Heart left ventricle (tissue), 16 donors: Measurements from ENCODE around the gene NRM. TPM values are rescaled to one million over a fixed set of nuclear protein-coding genes. Genes with fewer than 3 reads are reported as not detected.
A peak's percentile ranks its signal among the peaks of the same experiment; 100 is the strongest.

Experiments used
- ATAC-seq, 4 donors: fragments of 200-7000 bp; cut with Tn5 transposase; one replicate each; pipeline ENCODE4 v1.9.1; 2020 to 2022; ENCODE audit warnings: moderate library complexity in 4 of 4, mild to moderate bottlenecking in 3 of 4, moderate number of reproducible peaks in 1 of 4
- DNase-seq, 5 donors: peaks; one replicate each; pipeline ENCODE4 v3.0.0-alpha.2; 2020
- H3K27ac ChIP-seq, 12 donors: fragments of 200-600 bp; sonication (generic) in 4 of 12; one replicate each; pipeline versions ENCODE4 v1.5.0 to v1.8.0; 2016 to 2022; ENCODE audit warnings: mild to moderate bottlenecking in 2 of 12
- H3K27me3 ChIP-seq, 9 donors: fragments of 200-600 bp; sonication (generic) in 2 of 9; one replicate each; pipeline versions ENCODE4 v1.5.1 to v1.8.0; 2016 to 2022; ENCODE audit warnings: mild to moderate bottlenecking in 3 of 9
- H3K36me3 ChIP-seq, 9 donors: fragments of 200-600 bp; sonication (generic) in 2 of 9; one replicate each; pipeline versions ENCODE4 v1.5.0 to v1.8.0; 2018 to 2022; ENCODE audit warnings: mild to moderate bottlenecking in 2 of 9
- H3K4me1 ChIP-seq, 12 donors: fragments of 200-600 bp; sonication (generic) in 4 of 12; one replicate each; pipeline versions ENCODE4 v1.5.0 to v1.8.0; 2016 to 2022; ENCODE audit warnings: mild to moderate bottlenecking in 3 of 12
- H3K4me3 ChIP-seq, 12 donors: fragments of 200-600 bp; sonication (generic) in 4 of 12; one replicate each; pipeline versions ENCODE4 v1.5.0 to v1.8.0; 2017 to 2022; ENCODE audit warnings: mild to moderate bottlenecking in 9 of 12, moderate library complexity in 4 of 12
- H3K9me3 ChIP-seq, 12 donors: fragments of 200-600 bp; sonication (generic) in 4 of 12; one replicate each; pipeline versions ENCODE4 v1.5.0 to v1.8.0; 2016 to 2022; ENCODE audit warnings: mild to moderate bottlenecking in 1 of 12
- POLR2A ChIP-seq, 2 donors: fragments of 450-650 bp; IDR thresholded peaks; one replicate each; pipeline ENCODE4 v1.6.1; 2017; ENCODE audit warnings: antibody characterized with exemption in 2 of 2, mild to moderate bottlenecking in 2 of 2, moderate library complexity in 2 of 2
- WGBS, 4 donors: extraction: QIAGEN DNeasy Blood & Tissue Kit in 2 of 4; methylation state at CpG; one replicate each; pipeline versions ENCODE4 v1.1.5 to v1.1.7; 2013 to 2018; 5-methylcytosine and 5-hydroxymethylcytosine counted together
- intact Hi-C, 10 donors: fragments of 100-400 bp; cut with DNase I; formaldehyde crosslinking; loops; one replicate each; pipeline versions ENCODE4 v1.11.1 to v1.14.2; 2022
- polyA plus RNA-seq, 2 donors: library from polyadenylated mRNA; stranded (reverse); fragments of 200-250 nt; gene quantifications; one replicate each; pipeline ENCODE4 v1.2.3, GENCODE V29; 2013
- total RNA-seq, 9 donors: library from RNA; depleted of rRNA in 2 of 9; stranded (reverse); fragments of >200 nt in 2 of 9; fragmentation: NEBNext Ultra II Directional in 3 of 9; extraction: Animal tissue kit (Norgen Biotek cat#: 25700) in 3 of 9; gene quantifications; one replicate each; pipeline versions ENCODE4 v1.1.0 to v1.2.4, GENCODE V29; 2016 to 2023
- TF ChIP-seq, protein P1 (sequence below), 12 donors: fragments of 200-600 bp; sonication (generic) in 4 of 12; IDR thresholded peaks; one replicate each; pipeline versions ENCODE4 v1.5.0 to v1.8.0; 2018 to 2022; ENCODE audit warnings: antibody characterized with exemption in 12 of 12, mild to moderate bottlenecking in 5 of 12
- donor health status: ischemic (EF 13 %, LVEDD 7.1; RV severe dilation, severe dysfunction).
- donor health status: healthy with polysubstance abuse.
- donor health status: DM: no; HTN: yes; CAD: no.
- donor health status: DM: no; HTN: no; CAD: no.
- donor health status: ischemic (EF 25% LVEDD 6.9; RV normal size, moderate dysfunction).
- donor health status: ischemic (EF 25% LVEDD 5.7; RV mildly dilated, moderate dysfunction).
- donor health status: healthy.
- donor health status: DM: yes; HTN: yes; CAD: no.
- donor health status: ischemic (EF 35%, LVEDD 5.7; RV mildly dilated, moderate dysfunction).
- donor health status: nonischemic (EF 11% LVEDD 7.7; RV severe dilation, severe dysfunction).
- donor health status: DM: yes; HTN: yes; CAD: no.
- donor health status: PGD.
- donor health status: ischemic (EF 29% LVEDD 5.4; RV normal size, mild dysfunction).
- donor health status: nonischemic (EF 23%, LVEDD 6.1; RV moderate dilation, normal function).

NRM gene
- total and polyA plus RNA-seq, 11 donors: 2.2 to 9.6 (median 3.9) TPM

DNA sequence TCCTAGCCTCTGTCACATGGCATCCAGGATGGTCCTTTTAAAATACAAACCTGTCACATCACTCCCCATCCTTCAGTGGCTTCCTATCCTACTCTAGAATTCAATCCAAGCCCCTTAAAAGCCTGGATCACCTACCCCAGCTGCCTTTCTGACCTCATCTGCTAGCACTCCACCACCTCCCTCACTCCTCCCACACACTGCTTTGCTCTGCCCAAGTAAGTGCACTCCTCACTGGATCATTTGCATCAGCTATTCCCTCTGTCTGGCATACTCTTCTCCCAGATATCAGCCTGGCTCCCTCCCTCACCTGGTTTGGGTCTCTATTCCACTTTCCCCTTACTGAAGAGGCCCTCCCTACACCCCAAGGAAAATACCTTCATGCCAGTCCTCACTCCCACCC is 33.3 kb downstream of the NRM start:
- peaks cover 8 to 100% (median 100%) of the 10 kb centered on the region in 9 donors for H3K36me3 ChIP-seq
- no peaks in the 10 kb centered on the region for H3K9me3 ChIP-seq
- DNase-seq (no peak), ATAC-seq (no peak)
- H3K27ac ChIP-seq: no peak overlapping the region
- peaks cover 0 to 6% (median 0%) of the 10 kb centered on the region in 12 donors for H3K4me1 ChIP-seq
- H3K4me3 ChIP-seq: no peak overlapping the region
- TF ChIP-seq, protein P1, sequence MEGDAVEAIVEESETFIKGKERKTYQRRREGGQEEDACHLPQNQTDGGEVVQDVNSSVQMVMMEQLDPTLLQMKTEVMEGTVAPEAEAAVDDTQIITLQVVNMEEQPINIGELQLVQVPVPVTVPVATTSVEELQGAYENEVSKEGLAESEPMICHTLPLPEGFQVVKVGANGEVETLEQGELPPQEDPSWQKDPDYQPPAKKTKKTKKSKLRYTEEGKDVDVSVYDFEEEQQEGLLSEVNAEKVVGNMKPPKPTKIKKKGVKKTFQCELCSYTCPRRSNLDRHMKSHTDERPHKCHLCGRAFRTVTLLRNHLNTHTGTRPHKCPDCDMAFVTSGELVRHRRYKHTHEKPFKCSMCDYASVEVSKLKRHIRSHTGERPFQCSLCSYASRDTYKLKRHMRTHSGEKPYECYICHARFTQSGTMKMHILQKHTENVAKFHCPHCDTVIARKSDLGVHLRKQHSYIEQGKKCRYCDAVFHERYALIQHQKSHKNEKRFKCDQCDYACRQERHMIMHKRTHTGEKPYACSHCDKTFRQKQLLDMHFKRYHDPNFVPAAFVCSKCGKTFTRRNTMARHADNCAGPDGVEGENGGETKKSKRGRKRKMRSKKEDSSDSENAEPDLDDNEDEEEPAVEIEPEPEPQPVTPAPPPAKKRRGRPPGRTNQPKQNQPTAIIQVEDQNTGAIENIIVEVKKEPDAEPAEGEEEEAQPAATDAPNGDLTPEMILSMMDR (IDR thresholded peaks at IDR 0.05): no peak
- no peak for TF ChIP-seq POLR2A (IDR thresholded peaks at IDR 0.05)
- H3K27me3 ChIP-seq: no peaks in the 10 kb centered on the region
- intact Hi-C loops: no loop called here

DNA sequence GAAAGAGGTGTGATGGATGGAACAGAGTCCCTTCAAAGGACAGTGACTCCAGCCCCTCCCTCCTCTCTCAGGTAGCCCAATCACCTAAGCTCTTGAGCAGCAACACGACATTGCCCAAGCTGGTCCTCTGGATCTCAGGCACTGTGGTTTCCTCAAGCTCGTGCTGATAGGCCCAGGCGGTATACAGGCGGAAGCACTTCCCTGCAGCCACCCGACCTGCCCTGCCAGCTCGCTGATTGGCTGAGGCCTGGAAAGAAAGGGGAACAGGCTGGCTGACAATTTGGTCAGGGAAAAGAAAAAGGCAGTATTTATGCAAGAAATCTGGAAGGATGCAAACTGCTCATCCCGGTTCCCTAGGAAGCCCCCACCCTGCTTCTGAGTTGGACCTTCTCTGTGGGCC is 34.3 kb downstream of the NRM start:
- peaks cover 8 to 100% (median 100%) of the 10 kb centered on the region in 9 donors for H3K36me3 ChIP-seq
- H3K4me1 ChIP-seq: peaks cover 0 to 6% (median 0%) of the 10 kb centered on the region in 12 donors
- DNase-seq (no peak), ATAC-seq (peak in 2 of 4 donors; percentile 25 to 37)
- H3K27ac ChIP-seq: no peak overlapping the region
- 68 to 88% (median 81%) methylated on average over 7 of the region's 7 CpGs for WGBS, 4 donors
- TF ChIP-seq POLR2A (IDR thresholded peaks at IDR 0.05): no peak
- TF ChIP-seq, protein P1 (IDR thresholded peaks at IDR 0.05): no peak
- H3K4me3 ChIP-seq: no peak overlapping the region
- no peaks in the 10 kb centered on the region for H3K27me3 ChIP-seq
- H3K9me3 ChIP-seq: no peaks in the 10 kb centered on the region
- intact Hi-C loops: no loop called here

DNA sequence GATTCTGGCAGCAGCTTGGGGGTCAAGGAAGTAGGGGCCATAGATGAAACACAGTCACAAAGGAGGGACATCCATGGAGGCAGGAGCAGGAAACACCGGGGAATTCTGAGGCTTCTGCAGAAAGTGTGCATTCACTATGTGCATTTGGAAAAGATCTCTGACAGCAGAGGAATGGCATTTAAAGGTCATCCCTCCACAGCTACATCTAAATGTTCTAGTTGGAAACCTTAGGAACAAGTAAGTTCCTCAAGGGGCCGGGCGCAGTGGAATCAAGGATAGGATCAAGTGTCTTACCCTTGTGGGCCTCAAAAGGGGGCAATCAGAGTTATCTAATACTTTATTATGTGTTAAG is 35.1 kb downstream of the NRM start:
- peaks cover 0 to 6% (median 0%) of the 10 kb centered on the region in 12 donors for H3K4me1 ChIP-seq
- ATAC-seq: no peak
- H3K4me3 ChIP-seq: no peak overlapping the region

DNA sequence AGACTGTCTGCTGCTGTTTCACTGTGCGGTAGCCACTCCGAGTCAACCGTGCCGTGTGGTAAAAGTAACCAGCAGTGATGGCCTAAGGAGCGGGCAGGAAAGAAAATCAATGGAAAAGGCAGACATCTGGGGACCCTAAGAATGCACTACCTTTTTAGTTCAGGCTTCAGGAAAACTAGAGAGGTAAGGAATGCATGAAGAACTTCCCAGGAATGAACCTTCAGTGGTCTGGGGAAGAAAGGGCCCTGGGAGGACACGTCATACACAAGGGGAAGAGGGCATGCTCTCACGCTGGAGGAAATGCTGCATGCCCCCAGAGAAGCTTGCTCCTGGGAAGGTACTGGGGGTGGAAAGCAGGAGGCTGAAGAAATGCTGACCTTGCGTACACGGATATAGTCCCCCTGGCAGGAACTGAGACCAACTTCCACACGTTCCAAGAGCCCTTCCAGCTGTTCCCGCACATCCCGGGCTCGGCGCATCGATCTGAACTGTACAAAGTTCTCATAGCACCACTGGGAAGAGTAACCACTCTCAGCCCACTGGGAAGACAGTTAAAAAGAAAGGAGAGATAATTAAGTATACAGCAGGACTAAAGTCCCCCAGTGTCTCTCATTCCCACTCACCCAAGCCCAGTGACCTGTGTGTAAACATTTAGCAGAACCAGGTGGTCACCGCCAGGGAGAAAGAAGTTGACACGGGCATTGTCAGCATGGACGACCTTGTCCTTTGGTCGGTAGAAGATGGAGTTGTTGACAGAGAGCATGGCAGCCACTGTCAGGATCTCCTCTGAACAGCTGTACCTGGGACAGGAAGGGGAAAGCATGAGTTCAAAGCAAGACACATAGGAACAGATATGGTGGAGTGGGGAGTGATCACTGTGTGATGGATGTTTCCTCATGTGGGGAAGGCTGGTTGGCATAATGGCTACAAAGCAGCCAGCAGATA is 35.7 kb downstream of the NRM start:
- ATAC-seq: no peak
- WGBS, 4 donors: 89 to 92% (median 89%) methylated on average over 19 of the region's 19 CpGs
- Histone ChIP-seq H3K9me3 (no peaks in the 10 kb centered on the region), H3K27ac (no peak overlapping the region), H3K4me1 (peaks cover 0 to 6% (median 0%) of the 10 kb centered on the region in 12 donors), H3K27me3 (no peaks in the 10 kb centered on the region), H3K36me3 (peaks cover 8 to 100% (median 95%) of the 10 kb centered on the region in 9 donors), H3K4me3 (no peak overlapping the region)
- no peak for TF ChIP-seq POLR2A (IDR thresholded peaks at IDR 0.05)
- TF ChIP-seq, protein P1 (IDR thresholded peaks at IDR 0.05): no peak
- DNase-seq: no peak
- intact Hi-C loops: no loop called here

More for the DNA sequence above, 35.1 kb downstream of the NRM start:
- Histone ChIP-seq H3K27me3 (no peaks in the 10 kb centered on the region), H3K36me3 (peaks cover 8 to 100% (median 100%) of the 10 kb centered on the region in 9 donors), H3K9me3 (no peaks in the 10 kb centered on the region), H3K27ac (no peak overlapping the region)
- WGBS, 4 donors: 94 to 98% (median 95%) methylated on average over 3 of the region's 3 CpGs
- no peak for DNase-seq
- no peak for TF ChIP-seq POLR2A (IDR thresholded peaks at IDR 0.05)
- TF ChIP-seq, protein P1 (IDR thresholded peaks at IDR 0.05): no peak
- intact Hi-C loops: no loop called here
